Left renal pelvis (tissue), 4 donors: Measurements from ENCODE around the gene ZBTB37. TPM values are rescaled to one million over a fixed set of nuclear protein-coding genes. Genes with fewer than 3 reads are reported as not detected.
"Not testable (repeated sequence)": the region's sequence is repeated elsewhere in the genome, so short reads cannot be mapped to it uniquely, and the experiment has no call there.

ENCODE experiments used
- DNase-seq, 4 donors: peaks; one replicate each; pipeline ENCODE4 v3.0.0-alpha.2; 2013; ENCODE audit warnings: low read depth in 4 of 4, low spot score in 3 of 4
- polyA plus RNA-seq, 4 donors: library from polyadenylated mRNA; unstranded; fragments of 120-200 nt; gene quantifications; one replicate each; pipeline ENCODE4 v1.2.1, GENCODE V29; 2013; ENCODE audit not compliant: insufficient read length in 4 of 4

ZBTB37 gene
- polyA plus RNA-seq: 10 to 100 TPM in 1 of 4 donors, 1 to 10 TPM in 3; 7.5 to 10.5 (median 8.7) TPM

- peak in 3 of 4 donors; percentile 58 to 68 (median 60) for DNase-seq
Measured at GRCh38 chr1:173868266-173869020, at the start of gene ZBTB37. Gene ZBTB37, plus strand, starts transcription at chr1:173868380. Its CDS starts 1,846 bp downstream, at chr1:173870226.

GRCh38 chr1:173818459-173818858 is 49.7 kb upstream of the ZBTB37 start:
- no peak for DNase-seq

GRCh38 chr1:173821680-173822079 is 46.5 kb upstream of the ZBTB37 start:
- DNase-seq: no peak

- no peak for DNase-seq
Measured at GRCh38 chr1:173823781-173824314, 44.3 kb upstream of the ZBTB37 start.

- peak; percentile 93 to 96 (median 94) for DNase-seq
Measured at GRCh38 chr1:173824315-173825081, 43.7 kb upstream of the ZBTB37 start, which contains the start of the genes CENPL and DARS2. Gene CENPL, minus strand, starts transcription at chr1:173824883. Its CDS starts 13,584 bp downstream, at chr1:173811299. Gene DARS2, plus strand, starts transcription at chr1:173824673. Its CDS starts 557 bp downstream, at chr1:173825230.

- DNase-seq: no peak
Measured at GRCh38 chr1:173827611-173828010, 40.6 kb upstream of the ZBTB37 start.

- no peak for DNase-seq
Measured at GRCh38 chr1:173832748-173833147, 35.4 kb upstream of the ZBTB37 start.

- no peak for DNase-seq
Measured at GRCh38 chr1:173852105-173852504, 16.1 kb upstream of the ZBTB37 start.

- no peak for DNase-seq
Measured at GRCh38 chr1:173853074-173853473, 15.1 kb upstream of the ZBTB37 start.

- DNase-seq: no peak
Measured at GRCh38 chr1:173856014-173856413, 12.2 kb upstream of the ZBTB37 start.

- DNase-seq: no peak
Measured at GRCh38 chr1:173856903-173857302, 11.3 kb upstream of the ZBTB37 start.

- no peak for DNase-seq
Measured at GRCh38 chr1:173857363-173857917, 10.7 kb upstream of the ZBTB37 start.

- DNase-seq: not testable (repeated sequence)
Measured at GRCh38 chr1:173859547-173859946, 8.6 kb upstream of the ZBTB37 start.

- DNase-seq: no peak
Measured at GRCh38 chr1:173860065-173860464, 8.1 kb upstream of the ZBTB37 start.

GRCh38 chr1:173861731-173862145 is 6.4 kb upstream of the ZBTB37 start:
- no peak for DNase-seq

- not testable (repeated sequence) for DNase-seq
Measured at GRCh38 chr1:173862146-173862768, 5.9 kb upstream of the ZBTB37 start.

- DNase-seq: no peak
Measured at GRCh38 chr1:173862769-173863223, 5.4 kb upstream of the ZBTB37 start.

GRCh38 chr1:173863224-173864161 is 4.7 kb upstream of the ZBTB37 start:
- no peak for DNase-seq

GRCh38 chr1:173864179-173864867 is 3.9 kb upstream of the ZBTB37 start:
- no peak for DNase-seq
